Lower leg skin (tissue), 4 donors: ENCODE results near the gene NR6A1. TPM values are rescaled to one million over a fixed set of nuclear protein-coding genes. Genes with fewer than 3 reads are reported as not detected.

Experiments
- DNase-seq, 2 donors: peaks; one replicate each; pipeline ENCODE4 v3.0.0-alpha.2; 2019; ENCODE audit warnings: low spot score in 2 of 2
- H3K4me3 ChIP-seq: fragments of 200-600 bp; sonication (generic); 2 replicates; pipeline ENCODE4 v1.5.1; 2017; ENCODE audit warnings: mild to moderate bottlenecking, low read depth; ENCODE audit not compliant: poor library complexity, severe bottlenecking
- POLR2A ChIP-seq, 2 donors: fragments of 450-650 bp; IDR thresholded peaks; one replicate each; pipeline ENCODE4 v1.6.1; 2016 to 2017; ENCODE audit warnings: antibody characterized with exemption in 2 of 2, mild to moderate bottlenecking in 1 of 2, moderate library complexity in 1 of 2
- WGBS, 2 donors: methylation state at CpG; one replicate each; pipeline ENCODE4 v1.1.5; 2018; 5-methylcytosine and 5-hydroxymethylcytosine counted together
- intact Hi-C: fragments of 100-400 bp; cut with DNase I; formaldehyde crosslinking; loops from one replicate; pipeline ENCODE4 v1.15.0; 2023; ENCODE audit warnings: low total_unique reads
- total RNA-seq, 4 donors: library from RNA; depleted of rRNA; stranded (reverse); fragments of >200 nt; gene quantifications; one replicate each; pipeline ENCODE4 v1.1.0, GENCODE V29; 2016
- TF ChIP-seq, protein P1 (sequence below), 3 donors: fragments of 450-650 bp; IDR thresholded peaks; one replicate each; pipeline ENCODE4 v1.5.1; 2016; ENCODE audit warnings: antibody characterized with exemption in 3 of 3, mild to moderate bottlenecking in 3 of 3, moderate library complexity in 2 of 3

Gene NR6A1
- total RNA-seq, 4 donors from 2014 or later = 3.0 to 4.9 (median 3.8) TPM

GRCh38 chr9:124680714-124681390 is 90.3 kb downstream of the NR6A1 start:
- no peak overlapping the region for H3K4me3 ChIP-seq
- TF ChIP-seq POLR2A (IDR thresholded peaks at IDR 0.05) = no peak
- TF ChIP-seq, protein P1, sequence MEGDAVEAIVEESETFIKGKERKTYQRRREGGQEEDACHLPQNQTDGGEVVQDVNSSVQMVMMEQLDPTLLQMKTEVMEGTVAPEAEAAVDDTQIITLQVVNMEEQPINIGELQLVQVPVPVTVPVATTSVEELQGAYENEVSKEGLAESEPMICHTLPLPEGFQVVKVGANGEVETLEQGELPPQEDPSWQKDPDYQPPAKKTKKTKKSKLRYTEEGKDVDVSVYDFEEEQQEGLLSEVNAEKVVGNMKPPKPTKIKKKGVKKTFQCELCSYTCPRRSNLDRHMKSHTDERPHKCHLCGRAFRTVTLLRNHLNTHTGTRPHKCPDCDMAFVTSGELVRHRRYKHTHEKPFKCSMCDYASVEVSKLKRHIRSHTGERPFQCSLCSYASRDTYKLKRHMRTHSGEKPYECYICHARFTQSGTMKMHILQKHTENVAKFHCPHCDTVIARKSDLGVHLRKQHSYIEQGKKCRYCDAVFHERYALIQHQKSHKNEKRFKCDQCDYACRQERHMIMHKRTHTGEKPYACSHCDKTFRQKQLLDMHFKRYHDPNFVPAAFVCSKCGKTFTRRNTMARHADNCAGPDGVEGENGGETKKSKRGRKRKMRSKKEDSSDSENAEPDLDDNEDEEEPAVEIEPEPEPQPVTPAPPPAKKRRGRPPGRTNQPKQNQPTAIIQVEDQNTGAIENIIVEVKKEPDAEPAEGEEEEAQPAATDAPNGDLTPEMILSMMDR (IDR thresholded peaks at IDR 0.05) = no peak
- WGBS, 2 donors = 95% methylated on average over 1 of the region's 1 CpG
- DNase-seq = no peak
- intact Hi-C loops = no loop called here

- intact Hi-C loops = no loop called here
- no peak for TF ChIP-seq POLR2A (IDR thresholded peaks at IDR 0.05)
- TF ChIP-seq, protein P1 (IDR thresholded peaks at IDR 0.05) = no peak
- WGBS, 2 donors = 80 to 93% methylated on average over 1 of the region's 1 CpG
- DNase-seq = no peak
- H3K4me3 ChIP-seq = no peak overlapping the region
These were observed 91.1 kb downstream of the NR6A1 start for GRCh38 chr9:124680049-124680448.

- WGBS, 2 donors = 32 to 42% methylated on average over 2 of the region's 2 CpGs
- intact Hi-C loops = no loop called here
- no peak for TF ChIP-seq POLR2A (IDR thresholded peaks at IDR 0.05)
- TF ChIP-seq, protein P1 (IDR thresholded peaks at IDR 0.05) = no peak
These were observed 95.0 kb downstream of the NR6A1 start for GRCh38 chr9:124676159-124676551.

GRCh38 chr9:124675261-124676158 is 95.6 kb downstream of the NR6A1 start:
- 50% methylated on average over 6 of the region's 6 CpGs for WGBS, 2 donors
- H3K4me3 ChIP-seq = no peak overlapping the region
- intact Hi-C loops = no loop called here
- no peak for TF ChIP-seq POLR2A (IDR thresholded peaks at IDR 0.05)
- TF ChIP-seq, protein P1 (IDR thresholded peaks at IDR 0.05) = no peak
- DNase-seq = no peak

More at GRCh38 chr9:124676159-124676551, 95.0 kb downstream of the NR6A1 start:
- DNase-seq = no peak
- no peak overlapping the region for H3K4me3 ChIP-seq

- TF ChIP-seq, protein P1 (IDR thresholded peaks at IDR 0.05) = no peak
- no peak for TF ChIP-seq POLR2A (IDR thresholded peaks at IDR 0.05)
- no peak for DNase-seq
- intact Hi-C loops = no loop called here
- WGBS, 2 donors = 98 to 100% methylated on average over 2 of the region's 2 CpGs
- no peak overlapping the region for H3K4me3 ChIP-seq
These were observed 96.5 kb downstream of the NR6A1 start for GRCh38 chr9:124674651-124675050.
